Islet precursor cell (in vitro differentiated cells): Measurements from ENCODE around the gene LGR4.

Experiments
- DNase-seq: peaks from one replicate; pipeline ENCODE4 v3.0.0-alpha.2; 2018

Gene LGR4

GRCh38 chr11:27482793-27483192 is 10.2 kb upstream of the LGR4 start:
- DNase-seq, result no peak

GRCh38 chr11:27481992-27482391 is 9.4 kb upstream of the LGR4 start:
- no peak for DNase-seq

GRCh38 chr11:27477831-27478230 is 5.2 kb upstream of the LGR4 start:
- no peak for DNase-seq

GRCh38 chr11:27477243-27477642 is 4.7 kb upstream of the LGR4 start:
- no peak for DNase-seq

- no peak for DNase-seq
Measured at GRCh38 chr11:27475622-27476021, 3.0 kb upstream of the LGR4 start.

- DNase-seq, result no peak
Measured at GRCh38 chr11:27473017-27473406, 422 bp upstream of the LGR4 start.

GRCh38 chr11:27471589-27472397 is 797 bp downstream of the LGR4 start:
- DNase-seq, result peak; percentile 67

- peak; percentile 71 for DNase-seq
Measured at GRCh38 chr11:27470826-27471588, 1.6 kb downstream of the LGR4 start.

- DNase-seq, result no peak
Measured at GRCh38 chr11:27470166-27470565, 2.4 kb downstream of the LGR4 start.

GRCh38 chr11:27468995-27469695 is 3.4 kb downstream of the LGR4 start:
- DNase-seq, result no peak

GRCh38 chr11:27468209-27468994 is 4.2 kb downstream of the LGR4 start:
- DNase-seq, result no peak

- no peak for DNase-seq
Measured at GRCh38 chr11:27467181-27467913, 5.2 kb downstream of the LGR4 start.

- no peak for DNase-seq
Measured at GRCh38 chr11:27466363-27466762, 6.2 kb downstream of the LGR4 start.

GRCh38 chr11:27465629-27466028 is 7.0 kb downstream of the LGR4 start:
- DNase-seq, result no peak

- DNase-seq, result no peak
Measured at GRCh38 chr11:27464909-27465308, 7.7 kb downstream of the LGR4 start.

GRCh38 chr11:27464289-27464696 is 8.3 kb downstream of the LGR4 start:
- peak; percentile 81 for DNase-seq

GRCh38 chr11:27462543-27462942 is 10.0 kb downstream of the LGR4 start:
- no peak for DNase-seq

- no peak for DNase-seq
Measured at GRCh38 chr11:27460158-27460978, 12.2 kb downstream of the LGR4 start.

GRCh38 chr11:27459191-27459590 is 13.4 kb downstream of the LGR4 start:
- DNase-seq, result no peak

GRCh38 chr11:27458182-27458581 is 14.4 kb downstream of the LGR4 start:
- no peak for DNase-seq

GRCh38 chr11:27456795-27457329 is 15.7 kb downstream of the LGR4 start:
- DNase-seq, result no peak
